ENCODE data around the gene GALNT6. TPM values are rescaled to one million over a fixed set of nuclear protein-coding genes. Genes with fewer than 3 reads are reported as not detected.

The GALNT6 gene
- total and polyA plus RNA-seq, 2 donors (not counting 3 experiments of a cell fraction or from before 2014, with no cell fraction given) = 18.7 to 39.2 TPM

DNA sequence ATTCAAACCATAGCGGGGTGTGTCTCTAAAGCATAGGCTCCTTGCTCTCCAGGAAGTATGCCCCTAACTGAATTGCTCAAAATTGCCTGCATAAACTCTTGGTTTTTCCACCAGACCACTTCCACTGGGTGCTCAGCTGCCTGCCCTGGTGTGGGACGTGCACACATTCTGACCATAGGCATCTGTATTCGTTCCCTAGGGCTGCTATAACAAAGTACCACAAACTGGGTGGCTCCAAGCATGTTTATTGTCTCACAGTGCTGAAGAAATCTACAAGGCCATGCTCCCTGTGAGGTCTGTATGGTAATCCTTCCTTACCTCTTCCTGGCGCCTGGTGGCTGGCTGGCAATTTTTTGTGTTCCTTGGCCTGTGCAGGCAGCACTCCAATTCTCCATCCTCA lies 16.4 kb upstream of the GALNT6 start:
- no peaks in the 10 kb centered on the region for H3K36me3 ChIP-seq (ENCODE audit: control insufficient read depth in 2 of 2, extremely low read depth in 1 of 2, insufficient read depth in 2 of 2, low read length in 2 of 2)
- H3K27ac ChIP-seq (ENCODE audit: insufficient read depth, low read depth, low read length) = no peak overlapping the region
- FAIRE-seq (no peak), DNase-seq (ENCODE audit: low read depth, low spot score) (no peak)
- intact Hi-C loops (cut with micrococcal nuclease) = no loop called here
- no peaks in the 10 kb centered on the region for H3K9me3 ChIP-seq (replicated peaks; ENCODE audit: control insufficient read depth, insufficient read depth, low read length)
- no peak overlapping the region for H3K4me2 ChIP-seq (ENCODE audit: insufficient read depth, low read length)
- no peaks in the 10 kb centered on the region for H3K4me1 ChIP-seq (ENCODE audit: control insufficient read depth, extremely low read depth, insufficient read depth, low read length)
- no peak overlapping the region for H3K4me3 ChIP-seq (replicated peaks in 1 of 3; ENCODE audit: insufficient read depth in 1 of 3, low read depth in 1 of 3, low read length in 3 of 3)
- H3K9ac ChIP-seq (replicated peaks; ENCODE audit: extremely low read depth, insufficient read depth, low read length) = no peak overlapping the region
- H2AFZ ChIP-seq (ENCODE audit: low read depth, low read length) = no peak overlapping the region
- H3K79me2 ChIP-seq (ENCODE audit: control insufficient read depth, insufficient read depth, low read length) = no peaks in the 10 kb centered on the region
- BruUV-seq (replicated peaks) = no TSS peak
- H3K27me3 ChIP-seq (ENCODE audit: control insufficient read depth in 2 of 2, insufficient read depth in 2 of 2, low read length in 2 of 2) = no peaks in the 10 kb centered on the region
- ChIA-PET CTCF (interaction anchor here (0.7 kb wide), 1 partner anchor 12 kb away, joined by 3 read pairs; no protein-coding TSS in a partner anchor), POLR2A (interaction anchor here (0.6 kb wide), 1 partner anchor 422 kb away, joined by 8 read pairs; no protein-coding TSS in a partner anchor)
- TF ChIP-seq POLR2AphosphoS5 (IDR thresholded peaks at IDR 0.05; ENCODE audit: insufficient read depth, low read depth, low read length) (no peak), FOS (IDR thresholded peaks at IDR 0.05; ENCODE audit: borderline replicate concordance, insufficient read depth, low read length) (no peak), EZH2 (IDR thresholded peaks at IDR 0.05; ENCODE audit: borderline replicate concordance, low read depth, low read length, severe bottlenecking) (no peak), MAX (IDR thresholded peaks at IDR 0.05; ENCODE audit: insufficient read depth, insufficient read length) (no peak), CTCF (IDR thresholded peaks at IDR 0.05; ENCODE audit: extremely low read depth in 1 of 2, insufficient read depth in 1 of 2, low read depth in 1 of 2, low read length in 2 of 2) (no peak), JUN (IDR thresholded peaks at IDR 0.05; ENCODE audit: borderline replicate concordance, insufficient read depth, insufficient read length, low read depth) (no peak), POLR2A (IDR thresholded peaks at IDR 0.05; ENCODE audit: low read depth, low read length) (no peak), GATA2 (IDR thresholded peaks at IDR 0.05; ENCODE audit: insufficient read depth, insufficient read length, low read depth, low read length) (no peak), MYC (IDR thresholded peaks at IDR 0.05; ENCODE audit: low read depth, low read length) (no peak)
- H3K9me1 ChIP-seq (replicated peaks; ENCODE audit: control insufficient read depth, extremely low read depth, insufficient read depth, low read length) = no peaks in the 10 kb centered on the region
- dilution Hi-C loops (cut with MboI; ENCODE audit: extremely low pct_ligation_motif_present, low sequenced_read_pairs) = no loop called here
- H4K20me1 ChIP-seq (replicated peaks; ENCODE audit: control insufficient read depth, extremely low read depth, insufficient read depth, low read length) = no peaks in the 10 kb centered on the region
